Measurements from ENCODE around the gene DYNLL1.

The DYNLL1 gene

GRCh38 chr12:120536064-120536791, 40.3 kb downstream of the DYNLL1 start:
- Histone ChIP-seq H3K27me3 (ENCODE audit: insufficient read depth, low read depth, severe bottlenecking) (no peaks in the 10 kb centered on the region), H3K4me3 (ENCODE audit: low read depth, low read length) (no peak overlapping the region), H3K36me3 (peaks cover 52% of the 10 kb centered on the region), H3K27ac (no peak overlapping the region), H3K9me3 (ENCODE audit: severe bottlenecking) (no peaks in the 10 kb centered on the region)
- no peak for TF ChIP-seq CTCF (IDR thresholded peaks at IDR 0.05; ENCODE audit: low read depth, low read length)
- no peak for DNase-seq

DNA sequence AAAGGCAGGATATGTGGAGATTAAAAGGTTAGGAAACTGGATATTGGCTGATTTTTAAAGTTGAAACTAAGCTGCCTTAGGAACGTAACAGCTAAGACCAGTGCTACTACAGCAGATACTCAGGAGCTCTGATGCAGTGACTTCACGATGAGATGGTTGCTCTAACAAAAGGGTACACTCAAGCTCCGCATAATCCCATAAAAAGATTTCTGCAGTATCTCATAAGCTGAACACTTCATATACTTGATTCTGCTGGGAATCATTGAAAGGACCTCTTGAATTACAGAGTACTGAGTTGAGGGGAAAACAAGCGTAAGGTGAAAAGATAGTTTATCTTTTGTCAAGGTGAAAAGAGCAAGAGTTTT, 41.9 kb downstream of the DYNLL1 start:
- Histone ChIP-seq H3K27me3 (ENCODE audit: insufficient read depth, low read depth, severe bottlenecking) (no peaks in the 10 kb centered on the region), H3K9me3 (ENCODE audit: severe bottlenecking) (no peaks in the 10 kb centered on the region), H3K36me3 (peaks cover 61% of the 10 kb centered on the region), H3K27ac (peak overlapping the region; percentile 28), H3K4me3 (ENCODE audit: low read depth, low read length) (no peak overlapping the region)
- TF ChIP-seq CTCF (IDR thresholded peaks at IDR 0.05; ENCODE audit: low read depth, low read length) = no peak
- no peak for DNase-seq

DNA sequence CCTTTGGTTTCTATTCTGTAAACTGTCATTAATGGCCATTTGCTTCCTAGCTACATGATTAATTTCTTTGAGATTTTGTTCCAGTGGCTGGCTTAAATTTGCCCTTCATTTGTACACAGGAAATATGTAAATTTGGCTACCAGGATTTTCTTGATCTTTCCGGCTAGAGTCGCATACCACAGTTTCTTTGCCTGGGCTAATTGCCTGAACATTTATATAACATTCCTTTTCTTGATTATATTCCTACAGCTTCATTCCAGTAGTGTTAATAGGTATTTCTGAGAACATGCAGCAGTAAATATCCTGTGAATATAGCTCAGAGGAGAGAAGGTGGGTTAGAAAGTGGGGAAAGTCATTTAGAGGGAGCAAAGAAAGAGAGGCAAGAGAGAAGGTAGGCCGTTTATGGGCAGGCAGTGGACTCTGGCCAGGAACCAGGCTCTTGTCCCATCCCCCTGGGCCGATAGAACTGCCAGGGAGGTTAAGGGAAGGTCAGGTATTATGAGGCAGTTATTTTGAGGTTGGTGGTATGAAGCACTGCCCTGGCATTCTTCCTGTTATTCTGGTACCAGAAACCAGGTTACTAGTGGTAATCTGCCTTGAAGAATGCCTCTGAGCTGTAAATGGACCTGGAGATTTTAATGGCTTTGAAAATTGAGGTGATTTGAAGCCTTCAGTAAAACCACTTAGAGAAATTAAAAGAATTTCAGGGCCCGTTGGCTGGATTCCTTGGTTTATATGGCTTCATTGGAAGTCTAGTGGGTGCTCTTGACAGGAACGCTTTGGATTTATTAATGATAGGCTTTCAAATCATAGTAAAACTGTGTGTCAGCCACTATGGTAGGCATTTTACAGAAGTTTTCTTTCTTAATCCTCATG, 42.6 kb downstream of the DYNLL1 start:
- no peak for DNase-seq
- Histone ChIP-seq H3K36me3 (peaks cover 66% of the 10 kb centered on the region), H3K9me3 (ENCODE audit: severe bottlenecking) (no peaks in the 10 kb centered on the region), H3K27ac (no peak overlapping the region; the same call in 1 of the 2 replicates), H3K27me3 (ENCODE audit: insufficient read depth, low read depth, severe bottlenecking) (no peaks in the 10 kb centered on the region), H3K4me3 (ENCODE audit: low read depth, low read length) (no peak overlapping the region)
- no peak for TF ChIP-seq CTCF (IDR thresholded peaks at IDR 0.05; ENCODE audit: low read depth, low read length)

DNA sequence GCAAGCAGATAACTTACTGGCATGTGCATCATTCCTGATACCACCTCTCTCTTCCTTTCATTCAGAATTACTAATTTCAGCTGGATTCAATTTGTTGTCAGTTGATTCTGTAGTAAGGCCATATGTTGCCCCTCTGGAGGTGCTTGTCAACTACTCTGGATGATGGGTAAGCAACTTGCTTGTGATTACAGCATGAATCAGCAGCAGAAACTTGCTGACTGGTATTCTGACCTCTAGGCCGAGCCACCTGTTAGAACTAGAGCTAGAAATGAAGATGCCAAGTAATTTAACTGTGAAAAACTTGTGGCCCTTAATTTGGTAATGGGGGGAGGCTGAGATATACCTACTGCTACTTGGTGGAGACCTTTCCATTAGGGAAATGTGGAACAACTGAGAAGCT, 43.4 kb downstream of the DYNLL1 start:
- Histone ChIP-seq H3K9me3 (ENCODE audit: severe bottlenecking) (no peaks in the 10 kb centered on the region), H3K27ac (no peak overlapping the region), H3K4me3 (ENCODE audit: low read depth, low read length) (no peak overlapping the region), H3K27me3 (ENCODE audit: insufficient read depth, low read depth, severe bottlenecking) (no peaks in the 10 kb centered on the region), H3K36me3 (peaks cover 70% of the 10 kb centered on the region)
- no peak for TF ChIP-seq CTCF (IDR thresholded peaks at IDR 0.05; ENCODE audit: low read depth, low read length)
- DNase-seq = no peak

DNA sequence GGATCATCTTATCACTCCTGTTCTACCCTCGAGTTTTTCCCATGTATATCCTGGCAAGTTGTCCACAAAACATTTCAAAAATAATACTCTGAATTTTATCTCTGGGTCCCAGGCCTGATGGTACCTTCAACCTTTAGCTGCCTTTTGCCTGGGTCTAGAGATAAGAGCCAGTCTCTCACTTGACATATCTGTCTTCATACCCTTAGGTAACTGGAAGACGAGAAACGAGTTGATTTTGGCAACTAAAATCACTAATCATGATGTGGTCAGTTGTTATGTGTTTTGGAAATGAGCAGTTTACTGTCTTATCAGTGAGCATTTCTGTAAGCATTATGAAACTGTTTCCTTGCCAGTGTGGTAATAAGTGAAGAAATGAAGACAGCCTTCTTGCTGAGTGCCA, 44.5 kb downstream of the DYNLL1 start:
- H3K36me3 ChIP-seq = peaks cover 70% of the 10 kb centered on the region
- H3K9me3 ChIP-seq (ENCODE audit: severe bottlenecking) = no peaks in the 10 kb centered on the region
- H3K27me3 ChIP-seq (ENCODE audit: insufficient read depth, low read depth, severe bottlenecking) = no peaks in the 10 kb centered on the region
- no peak overlapping the region for H3K27ac ChIP-seq
- TF ChIP-seq CTCF (IDR thresholded peaks at IDR 0.05; ENCODE audit: low read depth, low read length) = no peak
- no peak overlapping the region for H3K4me3 ChIP-seq (ENCODE audit: low read depth, low read length)
- DNase-seq = no peak

Measured in WERI-Rb-1 (cell line).